Esophagus muscularis mucosa (tissue), 4 donors: ENCODE results near the gene SLC24A3.

Source experiments
- CTCF ChIP-seq, 3 experiments: fragments of 200-600 bp in 2 of 3; fragments of 450-650 bp in 1 of 3; sonication (generic) in 2 of 3; IDR thresholded peaks; one replicate each; pipeline ENCODE4 v1.5.1; 2017 to 2019; ENCODE audit warnings: antibody characterized with exemption in 3 of 3, mild to moderate bottlenecking in 2 of 3, moderate library complexity in 1 of 3
- EP300 ChIP-seq: sonication (generic); formaldehyde crosslinking; IDR thresholded peaks from one replicate; pipeline ENCODE4 v1.6.1; 2017; ENCODE audit warnings: antibody characterized with exemption
- POLR2A ChIP-seq: fragments of 450-650 bp; IDR thresholded peaks from one replicate; pipeline ENCODE4 v1.6.1; 2017; ENCODE audit warnings: antibody characterized with exemption, moderate library complexity, mild to moderate bottlenecking, low read depth
- POLR2AphosphoS5 ChIP-seq, 2 donors: sonication (generic); formaldehyde crosslinking; IDR thresholded peaks; one replicate each; pipeline ENCODE4 v1.6.1; 2017; ENCODE audit warnings: antibody characterized with exemption in 2 of 2

- TF ChIP-seq POLR2A (no peak), CTCF (IDR thresholded peaks at IDR 0.05) (no peak), POLR2AphosphoS5 (IDR thresholded peaks at IDR 0.05) (no peak), EP300 (no peak)
Measured at GRCh38 chr20:19520261-19520660, 307.8 kb downstream of the SLC24A3 start.
